HAP-1 (cell line): ENCODE data around the gene KLHDC10.

ENCODE experiments used
- DNase-seq, 2 experiments: peaks; one replicate each; pipeline ENCODE4 v3.0.0-alpha.2; 2016 to 2020; ENCODE audit warnings: low spot score in 2 of 2
- H3K27me3 ChIP-seq: fragments of 250-450 bp; sonication (Bioruptor Pico); 2 replicates; pipeline ENCODE4 v1.5.1; 2020; ENCODE audit warnings: low read depth, mild to moderate bottlenecking, moderate library complexity
- H3K36me3 ChIP-seq: fragments of 250-450 bp; sonication (Bioruptor Pico); replicated peaks from 2 replicates; pipeline ENCODE4 v1.5.1; 2020; ENCODE audit warnings: mild to moderate bottlenecking
- H3K4me1 ChIP-seq: fragments of 250-450 bp; sonication (Bioruptor Pico); 2 replicates; pipeline ENCODE4 v1.5.1; 2020; ENCODE audit warnings: mild to moderate bottlenecking
- H3K4me3 ChIP-seq: fragments of 250-450 bp; sonication (Bioruptor Pico); 2 replicates; pipeline ENCODE4 v1.5.1; 2020; ENCODE audit warnings: mild to moderate bottlenecking, moderate library complexity
- H3K9me3 ChIP-seq: fragments of 250-450 bp; sonication (Bioruptor Pico); 2 replicates; pipeline ENCODE4 v1.5.1; 2020; ENCODE audit warnings: mild to moderate bottlenecking, moderate library complexity
- in situ Hi-C: fragments of 300-500 bp; cut with MboI; formaldehyde crosslinking; loops from 3 replicates; pipeline ENCODE4 v1.14.3; 2020; ENCODE audit warnings: low sequenced_read_pairs, inconsistent platforms, mixed read lengths

KLHDC10 gene

GRCh38 chr7:130134106-130134636 is 63.8 kb downstream of the KLHDC10 start:
- in situ Hi-C loops = no loop called here
- peaks cover 15% of the 10 kb centered on the region; the same call in 1 of the 2 replicates for H3K36me3 ChIP-seq
- no peaks in the 10 kb centered on the region for H3K27me3 ChIP-seq

GRCh38 chr7:130134726-130135125 is 64.4 kb downstream of the KLHDC10 start:
- Histone ChIP-seq H3K27me3 (no peaks in the 10 kb centered on the region), H3K4me1 (peaks cover 4% of the 10 kb centered on the region; the same call in 1 of the 2 replicates), H3K4me3 (no peak overlapping the region), H3K9me3 (no peaks in the 10 kb centered on the region), H3K36me3 (peaks cover 10% of the 10 kb centered on the region; the same call in 1 of the 2 replicates)
- in situ Hi-C loops = no loop called here
- no peak for DNase-seq

More at GRCh38 chr7:130134106-130134636, 63.8 kb downstream of the KLHDC10 start:
- Histone ChIP-seq H3K9me3 (no peaks in the 10 kb centered on the region), H3K4me1 (peaks cover 4% of the 10 kb centered on the region; the same call in 1 of the 2 replicates), H3K4me3 (no peak overlapping the region)
- no peak for DNase-seq

DNA sequence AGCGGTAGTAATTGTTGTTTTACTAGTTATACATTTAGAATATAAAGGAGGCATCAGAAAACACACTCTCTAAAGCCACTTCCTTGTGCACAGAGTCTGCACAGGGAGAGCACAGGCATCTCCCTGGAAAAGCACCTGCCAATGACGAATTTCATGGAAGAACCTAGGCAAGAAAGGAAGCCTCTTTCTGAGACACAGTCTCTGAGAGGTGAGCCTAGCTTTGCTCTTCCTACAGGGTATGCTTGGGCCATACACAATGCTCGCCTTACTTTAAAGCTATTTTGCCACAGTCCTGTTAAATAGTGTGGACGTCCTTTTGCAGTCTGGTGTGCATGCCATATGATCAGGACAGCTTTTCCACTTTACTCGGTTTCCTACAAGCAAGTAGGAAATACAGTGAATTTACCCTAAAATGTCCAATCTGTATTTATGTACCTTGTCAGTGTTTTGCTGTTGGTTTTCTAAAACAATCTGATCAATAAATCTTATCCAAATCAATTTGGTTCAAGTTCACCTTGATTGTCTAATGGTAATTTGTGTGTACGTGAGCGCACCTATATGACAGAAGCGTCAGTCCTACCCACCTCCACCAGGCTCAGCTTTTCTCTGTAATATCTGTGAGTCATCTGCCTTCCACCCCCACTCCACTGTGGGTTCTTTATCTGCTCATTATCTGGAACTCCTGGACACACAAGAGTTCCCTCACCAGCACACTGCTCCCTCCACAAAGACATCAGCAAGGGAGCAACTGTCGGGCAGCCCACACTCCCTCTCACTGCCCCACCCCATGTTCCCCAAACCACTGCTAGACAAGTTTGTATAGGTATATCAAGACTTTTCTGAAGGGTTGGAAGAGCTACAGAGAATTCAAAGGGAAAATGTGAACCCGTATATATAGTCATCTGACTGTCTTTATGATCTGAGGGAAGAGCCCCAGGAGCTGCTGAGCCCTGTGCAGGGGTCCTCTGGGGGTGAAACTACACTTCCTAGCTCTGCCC is 65.2 kb downstream of the KLHDC10 start:
- no peak for DNase-seq
- Histone ChIP-seq H3K4me1 (peaks cover 4% of the 10 kb centered on the region; the same call in 1 of the 2 replicates), H3K27me3 (no peaks in the 10 kb centered on the region), H3K9me3 (no peaks in the 10 kb centered on the region), H3K4me3 (no peak overlapping the region), H3K36me3 (peaks cover 7% of the 10 kb centered on the region; the same call in 1 of the 2 replicates)
- in situ Hi-C loops = no loop called here

- H3K27me3 ChIP-seq = no peaks in the 10 kb centered on the region
- peaks cover 3% of the 10 kb centered on the region; the same call in 1 of the 2 replicates for H3K36me3 ChIP-seq
- H3K4me3 ChIP-seq = no peak overlapping the region
- no peak for DNase-seq
- H3K4me1 ChIP-seq = peaks cover 4% of the 10 kb centered on the region; the same call in 1 of the 2 replicates
- H3K9me3 ChIP-seq = no peaks in the 10 kb centered on the region
- in situ Hi-C loops = no loop called here
Measured at GRCh38 chr7:130136579-130137167, 66.3 kb downstream of the KLHDC10 start.

DNA sequence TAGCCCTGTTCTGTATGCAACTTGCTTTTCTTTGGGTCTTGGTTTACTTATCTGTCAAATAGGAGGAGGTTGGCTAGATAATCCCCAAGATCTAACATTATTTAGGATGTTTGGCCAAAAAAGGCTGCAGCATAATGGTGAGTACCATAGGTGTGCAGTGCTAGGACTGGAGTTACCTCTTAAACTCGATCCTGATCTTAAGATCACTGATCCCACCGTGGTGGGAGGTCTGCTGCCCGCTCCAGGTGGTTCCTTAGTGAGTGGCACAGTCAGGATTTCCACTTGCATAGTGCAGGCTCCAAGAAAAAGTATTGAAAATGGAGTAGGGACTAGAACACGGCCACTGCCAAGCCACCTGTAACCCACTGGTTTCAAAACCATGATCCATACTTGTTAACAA is 66.9 kb downstream of the KLHDC10 start:
- H3K36me3 ChIP-seq = peaks cover 3% of the 10 kb centered on the region; the same call in 1 of the 2 replicates
- H3K4me3 ChIP-seq = no peak overlapping the region
- DNase-seq = no peak
- no peaks in the 10 kb centered on the region for H3K9me3 ChIP-seq
- in situ Hi-C loops = no loop called here
- H3K27me3 ChIP-seq = no peaks in the 10 kb centered on the region
- peaks cover 4% of the 10 kb centered on the region; the same call in 1 of the 2 replicates for H3K4me1 ChIP-seq

GRCh38 chr7:130139193-130139960 is 69.0 kb downstream of the KLHDC10 start:
- Histone ChIP-seq H3K9me3 (no peaks in the 10 kb centered on the region), H3K4me3 (no peak overlapping the region), H3K36me3 (peaks cover 3% of the 10 kb centered on the region; the same call in 1 of the 2 replicates), H3K27me3 (no peaks in the 10 kb centered on the region), H3K4me1 (no peaks in the 10 kb centered on the region)
- no peak for DNase-seq
- in situ Hi-C loops = no loop called here

DNA sequence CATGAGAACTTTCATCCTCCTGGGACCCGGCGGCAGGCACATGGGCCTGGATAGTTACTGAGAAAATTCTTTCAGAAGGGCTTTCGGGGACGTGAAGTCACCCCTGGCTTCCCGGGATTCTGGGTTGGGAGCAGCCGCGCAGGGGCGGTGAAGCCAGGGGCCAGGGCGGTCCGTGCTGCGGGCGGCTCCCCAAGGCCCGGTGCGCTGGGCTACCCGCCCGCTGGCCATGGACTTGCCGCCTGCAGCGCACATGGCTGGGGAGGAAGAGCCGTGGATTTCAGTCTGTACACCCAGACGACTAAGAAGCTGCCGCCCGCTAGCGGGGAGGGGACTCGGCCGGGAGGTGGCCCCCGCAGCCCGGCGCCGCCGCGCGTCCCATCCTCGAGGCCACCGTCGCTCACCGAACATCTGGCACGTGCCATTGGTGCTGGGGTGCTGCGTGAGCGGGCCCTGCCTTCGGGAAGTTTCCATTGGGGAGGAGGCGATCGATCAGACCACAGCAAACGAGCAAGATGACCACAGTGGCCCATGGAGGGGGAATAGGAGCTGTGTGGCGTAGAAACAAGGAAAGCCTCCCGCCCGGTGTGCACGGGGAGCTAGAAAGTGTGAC is 70.3 kb downstream of the KLHDC10 start:
- no peak overlapping the region for H3K4me3 ChIP-seq
- in situ Hi-C loops = no loop called here
- no peak for DNase-seq
- H3K27me3 ChIP-seq = no peaks in the 10 kb centered on the region
- H3K9me3 ChIP-seq = no peaks in the 10 kb centered on the region
- H3K4me1 ChIP-seq = no peaks in the 10 kb centered on the region
- H3K36me3 ChIP-seq = peaks cover 3% of the 10 kb centered on the region; the same call in 1 of the 2 replicates

- no peak overlapping the region for H3K4me3 ChIP-seq
- peak in 1 of 2 experiments; percentile 37 for DNase-seq
Measured at GRCh38 chr7:130141161-130141883, 71.0 kb downstream of the KLHDC10 start.

GRCh38 chr7:130141884-130142653 is 71.7 kb downstream of the KLHDC10 start:
- in situ Hi-C loops = no loop called here
- Histone ChIP-seq H3K27me3 (no peaks in the 10 kb centered on the region), H3K9me3 (no peaks in the 10 kb centered on the region), H3K4me1 (no peaks in the 10 kb centered on the region), H3K4me3 (no peak overlapping the region), H3K36me3 (no peaks in the 10 kb centered on the region; the same call in 1 of the 2 replicates)
- DNase-seq = no peak

More at GRCh38 chr7:130141161-130141883, 71.0 kb downstream of the KLHDC10 start:
- Histone ChIP-seq H3K27me3 (no peaks in the 10 kb centered on the region), H3K4me1 (no peaks in the 10 kb centered on the region), H3K36me3 (peaks cover 3% of the 10 kb centered on the region; the same call in 1 of the 2 replicates), H3K9me3 (no peaks in the 10 kb centered on the region)
- in situ Hi-C loops = no loop called here

DNA sequence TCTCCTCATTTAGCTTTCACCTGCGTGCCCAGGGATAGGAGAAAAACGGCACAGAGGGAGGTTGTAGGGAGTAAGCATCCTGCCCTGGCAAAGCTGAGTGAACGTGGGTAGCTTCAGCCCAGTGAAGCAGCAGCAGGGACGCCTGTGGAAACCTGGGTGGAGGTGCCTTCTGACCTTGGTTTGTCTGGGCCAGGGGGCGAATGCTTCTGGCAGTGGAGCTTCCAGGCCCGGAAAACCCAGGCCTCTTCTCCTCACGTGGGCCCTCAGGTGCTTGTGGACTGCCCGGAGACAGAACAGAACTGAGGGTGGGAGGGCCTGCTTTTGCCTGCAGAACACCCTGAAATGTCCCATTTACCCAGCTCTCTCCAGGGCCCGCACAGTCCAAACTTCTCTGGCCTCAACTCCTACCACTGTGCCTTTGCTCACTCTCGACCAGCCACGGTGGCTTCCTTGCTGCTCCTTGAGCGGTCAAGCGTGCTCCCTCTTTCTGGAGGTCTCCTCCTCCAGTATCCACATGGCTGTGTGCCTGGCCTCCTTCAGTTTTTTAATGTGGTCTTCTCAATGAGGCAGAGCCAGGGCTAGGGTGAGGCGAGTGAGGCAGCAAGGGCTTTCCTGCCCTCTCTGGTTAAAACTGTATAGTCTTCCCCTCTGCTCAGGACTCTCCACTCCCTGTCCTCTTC is 72.5 kb downstream of the KLHDC10 start:
- no peak overlapping the region for H3K4me3 ChIP-seq
- DNase-seq = no peak
- H3K36me3 ChIP-seq = no peaks in the 10 kb centered on the region
- in situ Hi-C loops = no loop called here
- H3K9me3 ChIP-seq = no peaks in the 10 kb centered on the region
- H3K4me1 ChIP-seq = no peaks in the 10 kb centered on the region
- H3K27me3 ChIP-seq = no peaks in the 10 kb centered on the region

DNA sequence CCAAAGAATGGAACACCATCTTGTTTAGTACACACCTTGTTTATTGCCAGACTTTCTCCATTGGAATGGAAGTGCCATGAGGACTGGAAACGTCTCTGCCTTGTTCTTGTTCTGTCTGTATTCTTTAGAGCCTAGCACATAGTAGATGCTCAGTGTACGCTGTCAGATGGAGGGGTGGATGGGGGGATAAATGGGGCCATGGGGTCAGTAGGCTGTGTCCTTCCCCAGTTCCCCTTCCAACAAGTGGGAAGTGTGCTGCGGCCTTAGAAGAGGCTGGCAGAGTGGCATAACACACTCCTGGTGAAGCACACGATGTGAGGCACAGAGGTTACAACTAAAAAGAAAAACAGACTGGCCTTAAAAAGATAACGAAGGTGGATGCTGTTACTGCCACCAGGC is 73.0 kb downstream of the KLHDC10 start:
- no peaks in the 10 kb centered on the region for H3K36me3 ChIP-seq
- H3K27me3 ChIP-seq = no peaks in the 10 kb centered on the region
- H3K9me3 ChIP-seq = no peaks in the 10 kb centered on the region
- in situ Hi-C loops = no loop called here
- no peaks in the 10 kb centered on the region for H3K4me1 ChIP-seq
- no peak for DNase-seq
- no peak overlapping the region for H3K4me3 ChIP-seq
